Fibroblast of lung (primary cell): Measurements from ENCODE around the gene LIPK.

ENCODE experiments used
- CTCF ChIP-seq, 2 donors: IDR thresholded peaks in 1 of 2; conservative IDR thresholded peaks in 1 of 2; 1 replicate in 1 of 2; 2 replicates in 1 of 2; pipeline ENCODE4 v1.5.1; 2011 to 2012; ENCODE audit warnings: low read length in 2 of 2, control low read depth in 1 of 2, inconsistent platforms in 1 of 2, low read depth in 1 of 2, mild to moderate bottlenecking in 1 of 2
- EZH2 ChIP-seq: IDR thresholded peaks from 2 replicates; pipeline ENCODE4 v1.5.1; 2012; ENCODE audit warnings: low read length, control low read depth, mild to moderate bottlenecking; ENCODE audit errors: missing control alignments

- TF ChIP-seq CTCF (conservative IDR thresholded peaks at IDR 0.05 in 1 of 2, IDR thresholded peaks at IDR 0.05 in 1 of 2; ENCODE audit: low read depth in 1 of 2, low read length in 2 of 2) (no peak), EZH2 (no peak)
These were observed 57.4 kb downstream of the LIPK start for GRCh38 chr10:88763441-88763840.
